ENCODE data around the gene FLG. TPM values are rescaled to one million over a fixed set of nuclear protein-coding genes. Genes with fewer than 3 reads are reported as not detected.

Gene FLG
- total RNA-seq, 4 donors from 2014 or later: under 0.01 TPM; not detected in 3

Other genes with a start within 250 kb of the FLG start
- not detected for gene TCHHL1, start 236.2 kb downstream of the FLG start, total RNA-seq
- under 1 TPM in 3 of 4 donors, not detected in 1; under 0.01 to 0.50 (median 0.11) TPM for gene TCHH, start 209.8 kb downstream of the FLG start, total RNA-seq
- not detected for gene RPTN, start 166.0 kb downstream of the FLG start, total RNA-seq
- gene HRNR, start 101.0 kb downstream of the FLG start, total RNA-seq: not detected
- not detected for gene FLG2, start 34.8 kb upstream of the FLG start, total RNA-seq
- gene CRNN, start 89.0 kb upstream of the FLG start, total RNA-seq: 1 to 10 TPM in 1 of 4 donors, under 1 TPM in 1, not detected in 2; 0.23 to 3.7 TPM
- gene LCE5A, start 185.6 kb upstream of the FLG start, total RNA-seq: not detected
- not detected for gene CRCT1, start 189.2 kb upstream of the FLG start, total RNA-seq
- not detected for gene LCE3E, start 241.5 kb upstream of the FLG start, total RNA-seq

Measured in esophagus muscularis mucosa (tissue), 4 donors.